Stimulated activated CD8-positive, alpha-beta memory T cell treated with anti-CD3 and anti-CD28 coated beads, Interleukin-12 subunit alpha, Interleukin-12 subunit beta, amount 100 ng/mL, for 1 hour (primary cell): Measurements from ENCODE around the gene PRSS22.

Source experiments
- DNase-seq: peaks from one replicate; pipeline ENCODE4 v3.0.0-alpha.2; 2020; ENCODE audit warnings: low read depth

Gene PRSS22

DNA sequence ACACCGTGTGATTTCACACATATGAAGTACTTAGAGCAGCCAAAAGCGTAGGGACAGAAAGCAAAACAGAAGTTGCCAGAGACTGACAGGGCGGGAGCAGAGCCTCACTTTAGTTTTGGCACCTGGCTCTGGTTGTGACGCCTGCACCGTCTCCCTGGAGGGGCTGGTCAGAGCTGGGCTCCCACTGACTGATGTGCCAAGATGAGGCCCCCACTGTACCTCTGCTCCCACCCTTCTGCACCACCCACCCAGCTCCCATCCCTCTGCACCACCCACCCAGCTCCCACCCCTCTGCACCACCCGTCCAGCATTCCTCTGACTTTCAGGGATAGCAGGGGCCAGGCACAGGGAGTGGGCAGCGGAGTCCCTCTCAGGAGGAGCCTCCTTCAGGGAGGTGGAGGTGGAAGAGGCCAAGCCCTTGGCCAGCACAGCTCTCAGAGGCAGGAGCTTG is 44.2 kb downstream of the PRSS22 start:
- DNase-seq, result no peak

DNA sequence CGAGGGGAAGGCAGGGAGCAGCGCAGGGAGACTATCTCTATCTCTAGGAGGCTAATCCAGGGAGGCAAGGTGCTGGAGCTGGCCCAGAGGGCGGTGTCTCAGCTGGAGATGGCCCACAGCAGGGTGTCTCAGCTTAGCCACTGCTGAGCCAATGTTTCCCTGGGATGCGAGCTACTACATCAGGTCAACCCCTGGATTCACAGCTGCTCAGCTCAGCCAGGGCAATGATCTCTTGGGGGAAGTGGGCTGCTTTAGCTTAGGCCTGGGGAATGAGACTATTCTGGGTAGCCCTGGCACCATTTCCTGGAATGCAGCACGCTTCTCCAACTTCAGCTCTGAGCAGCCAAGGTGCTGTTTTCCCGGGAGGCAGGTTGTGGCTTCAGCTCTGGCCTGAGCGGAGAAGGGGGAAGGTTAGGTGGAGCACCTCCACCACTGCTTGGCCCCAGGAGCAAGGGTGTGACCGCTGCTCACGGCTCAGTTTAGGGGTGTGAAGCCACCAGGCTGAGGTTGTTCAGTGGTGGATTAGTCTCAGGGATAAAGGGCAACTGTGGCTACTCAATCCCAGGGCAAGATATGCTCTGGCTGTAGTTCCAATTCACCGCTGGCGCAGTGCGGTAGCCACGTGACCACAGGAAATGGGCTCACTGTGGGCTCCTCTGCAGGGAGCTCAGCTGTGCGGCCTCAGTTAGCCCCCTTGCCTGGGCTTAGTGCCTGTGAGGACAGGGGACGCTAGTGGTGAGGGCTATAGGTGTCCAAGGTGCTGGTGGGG is 46.1 kb downstream of the PRSS22 start:
- DNase-seq, result no peak

DNA sequence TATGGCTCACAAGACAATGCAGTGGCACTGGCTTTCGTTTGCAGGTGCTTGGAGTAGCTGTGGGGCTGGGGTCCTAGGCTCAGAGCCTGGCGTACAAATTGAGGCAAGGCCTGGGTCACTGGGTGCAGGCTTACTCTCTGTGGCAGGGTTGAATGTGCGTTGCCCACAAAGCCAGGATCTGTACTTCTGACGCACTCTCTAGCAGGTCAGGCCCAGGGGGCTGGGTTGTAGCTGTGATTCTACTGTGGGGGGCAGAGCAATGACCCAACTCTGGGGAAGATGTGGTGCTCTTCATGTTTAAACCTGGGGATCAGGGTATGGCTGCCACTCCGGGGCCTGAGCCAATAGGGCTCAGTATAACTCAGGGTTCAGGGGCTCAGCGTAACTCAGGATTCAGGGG is 47.3 kb downstream of the PRSS22 start:
- no peak for DNase-seq

DNA sequence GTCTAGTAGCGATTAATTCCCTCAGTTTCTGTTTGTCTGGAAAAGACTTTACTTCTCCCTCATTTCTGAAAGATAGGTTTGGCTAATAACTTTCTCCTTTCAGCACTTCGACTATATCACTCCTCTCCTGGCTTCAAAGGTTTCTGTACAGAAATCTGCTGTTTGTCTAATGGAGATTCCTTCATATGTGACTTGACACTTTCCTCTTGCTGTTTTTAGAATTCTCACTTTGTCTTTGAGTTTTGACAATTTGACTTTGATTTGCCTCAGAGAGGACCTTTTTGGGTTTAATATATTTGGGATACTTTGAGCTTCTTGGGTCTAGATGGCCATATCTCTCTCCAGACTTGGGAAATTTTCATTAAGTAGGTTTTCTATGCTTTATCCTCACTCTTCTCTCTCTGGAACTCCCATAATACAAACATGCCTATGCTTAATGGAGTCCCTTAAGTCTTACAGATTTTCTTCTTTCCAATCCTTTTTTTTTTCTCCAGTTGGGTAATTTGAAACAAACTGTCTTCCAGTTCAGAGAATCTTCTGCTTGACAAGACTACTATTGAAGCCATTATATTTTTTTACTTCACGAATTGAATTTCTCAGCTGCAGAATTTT is 48.7 kb downstream of the PRSS22 start:
- no peak for DNase-seq

DNA sequence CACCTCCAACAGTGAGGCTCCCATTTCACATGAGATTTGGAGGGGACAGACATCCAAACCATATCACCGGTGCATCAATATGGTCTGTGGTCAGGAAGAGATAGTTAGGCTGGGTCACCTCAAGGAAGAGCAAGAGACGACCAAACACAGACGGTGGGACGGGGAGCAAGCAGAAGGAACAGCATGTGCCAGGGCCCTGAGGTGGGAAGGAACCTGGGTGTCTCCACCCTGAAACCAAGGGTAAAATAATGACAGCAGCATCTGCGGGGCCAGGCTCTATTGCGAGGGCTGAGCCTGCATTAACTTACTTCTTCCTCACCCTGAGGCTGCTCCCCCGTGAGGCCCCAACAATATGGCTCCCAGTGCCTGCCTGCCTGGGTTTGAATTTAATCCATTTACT is 49.8 kb downstream of the PRSS22 start:
- no peak for DNase-seq

DNA sequence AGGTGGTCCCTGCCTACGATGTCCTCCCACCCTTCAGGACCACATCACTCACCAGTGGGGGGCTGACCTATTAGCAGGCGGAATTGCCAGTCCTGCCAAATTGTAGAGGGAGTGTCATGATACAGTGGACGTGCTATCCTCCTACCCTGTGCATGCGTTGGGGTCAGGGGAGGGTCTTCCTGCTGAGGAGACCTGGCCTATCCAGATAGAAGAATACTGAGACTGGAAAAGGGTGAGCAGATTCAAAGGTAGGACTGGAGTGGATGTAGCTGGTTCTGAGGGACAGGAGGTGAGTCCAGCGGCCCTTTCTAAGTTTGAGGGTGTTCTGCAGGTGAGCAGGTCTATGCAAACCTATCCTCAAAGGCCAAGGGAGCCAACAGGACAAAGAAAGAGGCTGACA is 51.7 kb downstream of the PRSS22 start:
- DNase-seq, result no peak

DNA sequence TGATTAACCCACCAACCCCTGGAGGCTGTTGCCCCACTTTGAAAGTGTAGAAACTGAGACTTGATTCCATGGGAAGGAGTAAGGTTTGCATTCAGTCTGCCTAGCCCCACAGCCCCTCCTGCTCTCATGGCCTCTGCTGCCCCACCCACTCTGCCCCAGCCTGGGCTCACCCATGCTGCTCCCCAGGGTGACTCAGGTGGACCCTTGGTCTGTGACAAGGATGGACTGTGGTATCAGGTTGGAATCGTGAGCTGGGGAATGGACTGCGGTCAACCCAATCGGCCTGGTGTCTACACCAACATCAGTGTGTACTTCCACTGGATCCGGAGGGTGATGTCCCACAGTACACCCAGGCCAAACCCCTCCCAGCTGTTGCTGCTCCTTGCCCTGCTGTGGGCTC is 53.2 kb downstream of the PRSS22 start:
- DNase-seq, result no peak

DNA sequence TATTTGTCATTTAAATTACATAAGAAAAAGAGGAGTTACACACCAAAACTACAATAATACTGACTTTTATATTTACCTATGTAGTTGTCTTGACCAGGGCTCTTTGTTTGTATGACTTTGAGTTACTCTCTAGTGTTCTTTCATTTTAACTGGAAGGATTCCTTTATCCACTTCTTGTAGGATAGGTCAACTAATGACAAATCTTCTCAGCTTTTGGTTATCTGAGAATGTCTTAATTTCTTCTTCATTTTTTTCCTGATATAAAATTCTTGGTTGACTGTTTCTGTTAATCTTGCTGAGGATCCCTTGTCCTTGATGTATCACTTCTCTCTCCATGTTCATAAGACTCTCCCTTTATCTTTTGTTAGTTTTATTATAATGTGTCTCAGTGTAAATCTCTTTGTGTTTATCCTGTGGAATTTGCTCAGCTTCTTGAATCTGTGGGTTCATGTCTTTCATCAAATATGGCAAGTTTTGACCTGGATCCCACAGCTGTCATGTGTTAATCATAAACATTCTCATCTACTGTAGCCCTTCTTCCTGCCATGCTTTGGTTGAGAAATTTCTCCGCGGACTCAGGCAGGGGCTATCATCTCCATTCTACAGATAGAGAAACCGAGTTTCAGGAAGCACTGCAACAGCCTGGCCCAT is 54.3 kb downstream of the PRSS22 start:
- DNase-seq, result no peak
